ENCODE results near the gene MYO7A. TPM values are rescaled to one million over a fixed set of nuclear protein-coding genes. Genes with fewer than 3 reads are reported as not detected.

MYO7A gene
- total RNA-seq, 2 donors from 2014 or later: 3.1 to 102 TPM

GRCh38 chr11:77093056-77093891 is 34.8 kb upstream of the MYO7A start:
- H3K4me3 ChIP-seq: no peak overlapping the region
- TF ChIP-seq CTCF (IDR thresholded peaks at IDR 0.05): no peak
- no peak for TF ChIP-seq POLR2AphosphoS5 (IDR thresholded peaks at IDR 0.05)
- no peak for TF ChIP-seq POLR2A (IDR thresholded peaks at IDR 0.05)
- peaks cover 7% of the 10 kb centered on the region for H3K4me1 ChIP-seq (replicated peaks)
- no peak for DNase-seq (ENCODE audit: low spot score)
- 87% methylated on average over 33 of the region's 33 CpGs for WGBS
- H3K27ac ChIP-seq: no peak overlapping the region
- no peaks in the 10 kb centered on the region for H3K9me3 ChIP-seq
- H3K27me3 ChIP-seq (replicated peaks; ENCODE audit: insufficient read depth): no peaks in the 10 kb centered on the region
- intact Hi-C loops (cut with DNase I): loop anchor here (10.0 kb wide), 1 partner anchor 168 kb away; no protein-coding TSS in a partner anchor
- no peaks in the 10 kb centered on the region for H3K36me3 ChIP-seq

GRCh38 chr11:77093987-77094840 is 33.8 kb upstream of the MYO7A start:
- H3K27me3 ChIP-seq (replicated peaks; ENCODE audit: insufficient read depth): no peaks in the 10 kb centered on the region
- DNase-seq (ENCODE audit: low spot score): no peak
- 83% methylated on average over 6 of the region's 6 CpGs for whole genome bisulfite sequencing
- no peaks in the 10 kb centered on the region for H3K9me3 ChIP-seq
- H3K4me1 ChIP-seq (replicated peaks): peaks cover 2% of the 10 kb centered on the region
- no peaks in the 10 kb centered on the region for H3K36me3 ChIP-seq
- intact Hi-C loops (cut with DNase I): loop anchor here (10.0 kb wide), 1 partner anchor 169 kb away; no protein-coding TSS in a partner anchor
- TF ChIP-seq POLR2AphosphoS5 (IDR thresholded peaks at IDR 0.05) (no peak), CTCF (IDR thresholded peaks at IDR 0.05) (no peak), POLR2A (IDR thresholded peaks at IDR 0.05) (no peak)
- no peak overlapping the region for H3K27ac ChIP-seq
- H3K4me3 ChIP-seq: no peak overlapping the region

- H3K4me1 ChIP-seq (replicated peaks): no peaks in the 10 kb centered on the region
- H3K27me3 ChIP-seq (replicated peaks; ENCODE audit: insufficient read depth): no peaks in the 10 kb centered on the region
- intact Hi-C loops (cut with DNase I): loop anchor here (10.0 kb wide), 1 partner anchor 170 kb away; no protein-coding TSS in a partner anchor
- no peaks in the 10 kb centered on the region for H3K9me3 ChIP-seq
- no peak for TF ChIP-seq POLR2AphosphoS5 (IDR thresholded peaks at IDR 0.05)
- TF ChIP-seq CTCF (IDR thresholded peaks at IDR 0.05): no peak
- no peak for TF ChIP-seq POLR2A (IDR thresholded peaks at IDR 0.05)
- no peak overlapping the region for H3K4me3 ChIP-seq
- H3K36me3 ChIP-seq: no peaks in the 10 kb centered on the region
- H3K27ac ChIP-seq: no peak overlapping the region
- 93% methylated on average over 7 of the region's 7 CpGs for WGBS
- DNase-seq (ENCODE audit: low spot score): no peak
Observed at GRCh38 chr11:77094841-77095365, 33.1 kb upstream of the MYO7A start.

GRCh38 chr11:77095551-77096490 is 32.2 kb upstream of the MYO7A start:
- Histone ChIP-seq H3K4me3 (no peak overlapping the region), H3K27me3 (replicated peaks; ENCODE audit: insufficient read depth) (no peaks in the 10 kb centered on the region), H3K4me1 (replicated peaks) (no peaks in the 10 kb centered on the region), H3K9me3 (no peaks in the 10 kb centered on the region), H3K27ac (no peak overlapping the region), H3K36me3 (no peaks in the 10 kb centered on the region)
- DNase-seq (ENCODE audit: low spot score): no peak
- intact Hi-C loops (cut with DNase I): loop anchor here (10.0 kb wide), 1 partner anchor 171 kb away; no protein-coding TSS in a partner anchor
- no peak for TF ChIP-seq POLR2AphosphoS5 (IDR thresholded peaks at IDR 0.05)
- TF ChIP-seq POLR2A (IDR thresholded peaks at IDR 0.05): no peak
- no peak for TF ChIP-seq CTCF (IDR thresholded peaks at IDR 0.05)
- 90% methylated on average over 21 of the region's 21 CpGs for WGBS
